A673 (cell line): ENCODE results near the gene MANEAL.

Source experiments
- CTCF ChIP-seq: fragments of 300-800, 200-600 bp; sonication (generic); conservative IDR thresholded peaks from 2 replicates; pipeline ENCODE4 v1.5.1; 2017; ENCODE audit warnings: low read depth, mild to moderate bottlenecking, antibody characterized with exemption, low read length, moderate library complexity, mixed read lengths
- EZH2 ChIP-seq: fragments of 200-600 bp; sonication (generic); IDR thresholded peaks from 2 replicates; pipeline ENCODE4 v1.6.1; 2017; ENCODE audit warnings: borderline replicate concordance, low read depth, mild to moderate bottlenecking, mixed read lengths, antibody characterized with exemption, low read length; ENCODE audit not compliant: poor library complexity, severe bottlenecking

- TF ChIP-seq EZH2: no peak
- TF ChIP-seq CTCF: no peak
Observed at GRCh38 chr1:37845049-37845646, 51.5 kb downstream of the MANEAL start.
